ENCODE data around the gene ST3GAL4.
A peak's percentile ranks its signal among the peaks of the same experiment; 100 is the strongest.

The ST3GAL4 gene

GRCh38 chr11:126430581-126431335 is 75.3 kb downstream of the ST3GAL4 start:
- no peak for DNase-seq

- no peak for DNase-seq
Measured at GRCh38 chr11:126431401-126432064, 76.0 kb downstream of the ST3GAL4 start.

GRCh38 chr11:126432065-126432461 is 76.6 kb downstream of the ST3GAL4 start:
- no peak for DNase-seq

GRCh38 chr11:126432525-126432924 is 77.0 kb downstream of the ST3GAL4 start:
- no peak for DNase-seq

- DNase-seq: no peak
Measured at GRCh38 chr11:126433244-126433846, 77.9 kb downstream of the ST3GAL4 start.

- no peak for DNase-seq
Measured at GRCh38 chr11:126433989-126434949, 78.8 kb downstream of the ST3GAL4 start.

- DNase-seq: no peak
Measured at GRCh38 chr11:126434950-126435335, 79.5 kb downstream of the ST3GAL4 start.

- DNase-seq: no peak
Measured at GRCh38 chr11:126436209-126436755, 80.8 kb downstream of the ST3GAL4 start.

- DNase-seq: no peak
Measured at GRCh38 chr11:126437731-126438130, 82.2 kb downstream of the ST3GAL4 start.

- no peak for DNase-seq
Measured at GRCh38 chr11:126438272-126438671, 82.8 kb downstream of the ST3GAL4 start.

- no peak for DNase-seq
Measured at GRCh38 chr11:126438691-126439090, 83.2 kb downstream of the ST3GAL4 start.

GRCh38 chr11:126440276-126440675 is 84.8 kb downstream of the ST3GAL4 start:
- no peak for DNase-seq

GRCh38 chr11:126440792-126441514 is 85.5 kb downstream of the ST3GAL4 start:
- DNase-seq: peak; percentile 48

- DNase-seq: no peak
Measured at GRCh38 chr11:126443120-126443519, 87.6 kb downstream of the ST3GAL4 start.

GRCh38 chr11:126444072-126444471 is 88.6 kb downstream of the ST3GAL4 start:
- no peak for DNase-seq

- DNase-seq: no peak
Measured at GRCh38 chr11:126446581-126446980, 91.1 kb downstream of the ST3GAL4 start.

GRCh38 chr11:126450198-126450597 is 94.7 kb downstream of the ST3GAL4 start:
- DNase-seq: no peak

GRCh38 chr11:126450806-126451205 is 95.3 kb downstream of the ST3GAL4 start:
- DNase-seq: no peak

- no peak for DNase-seq
Measured at GRCh38 chr11:126451211-126451802, 95.8 kb downstream of the ST3GAL4 start.

GRCh38 chr11:126452241-126453101 is 97.0 kb downstream of the ST3GAL4 start:
- DNase-seq: no peak

Measured in SHP77 treated with DMSO at 0.1 percent for 48 hours (cell line).